PFSK-1 (cell line): ENCODE results near the gene ABCA10.

ENCODE experiments used
- FOXP2 ChIP-seq: optimal IDR thresholded peaks from 2 replicates; pipeline ENCODE3; 2011; ENCODE audit warnings: borderline replicate concordance, control low read depth, inconsistent platforms; ENCODE audit not compliant: insufficient read depth; ENCODE audit errors: extremely low read length, extremely low read depth
- POLR2AphosphoS5 ChIP-seq: IDR thresholded peaks from 2 replicates; pipeline ENCODE4 v1.6.1; 2012; ENCODE audit warnings: low read depth, mild to moderate bottlenecking, control low read depth, low read length, moderate library complexity
- REST ChIP-seq, 2 experiments: IDR thresholded peaks; 2 replicates each; pipeline versions ENCODE4 v1.6.1 to v1.8.0; 2011 to 2012; ENCODE audit warnings: low read depth in 2 of 2, low read length in 2 of 2, control low read depth in 1 of 2, inconsistent platforms in 1 of 2, mild to moderate bottlenecking in 1 of 2, moderate library complexity in 1 of 2; ENCODE audit not compliant: insufficient read depth in 1 of 2
- SIN3A ChIP-seq: IDR thresholded peaks from 2 replicates; pipeline ENCODE4 v1.6.1; 2012; ENCODE audit warnings: mild to moderate bottlenecking, low read length, moderate library complexity, borderline replicate concordance; ENCODE audit not compliant: insufficient read depth
- TAF1 ChIP-seq: IDR thresholded peaks from 2 replicates; pipeline ENCODE4 v1.6.1; 2012; ENCODE audit warnings: low read length, control low read depth, borderline replicate concordance; ENCODE audit not compliant: insufficient read depth

Gene ABCA10

GRCh38 chr17:69227541-69227940 is 1.1 kb downstream of the ABCA10 start:
- TF ChIP-seq FOXP2 (no peak), REST (IDR thresholded peaks at IDR 0.05; ENCODE audit: insufficient read depth in 1 of 2, low read depth in 2 of 2, low read length in 2 of 2) (no peak), POLR2AphosphoS5 (no peak), SIN3A (no peak), TAF1 (no peak)

- no peak for TF ChIP-seq TAF1
- no peak for TF ChIP-seq REST (IDR thresholded peaks at IDR 0.05; ENCODE audit: insufficient read depth in 1 of 2, low read depth in 2 of 2, low read length in 2 of 2)
- no peak for TF ChIP-seq FOXP2
- no peak for TF ChIP-seq SIN3A
- no peak for TF ChIP-seq POLR2AphosphoS5
These were observed 4.8 kb downstream of the ABCA10 start for GRCh38 chr17:69223809-69224208.

- TF ChIP-seq POLR2AphosphoS5 (no peak), REST (IDR thresholded peaks at IDR 0.05; ENCODE audit: insufficient read depth in 1 of 2, low read depth in 2 of 2, low read length in 2 of 2) (no peak), SIN3A (no peak), FOXP2 (no peak), TAF1 (no peak)
These were observed 5.8 kb downstream of the ABCA10 start for GRCh38 chr17:69222707-69223258.

- TF ChIP-seq TAF1, result no peak
These were observed 8.5 kb downstream of the ABCA10 start for GRCh38 chr17:69220098-69220497.

- TF ChIP-seq REST (IDR thresholded peaks at IDR 0.05; ENCODE audit: insufficient read depth in 1 of 2, low read depth in 2 of 2, low read length in 2 of 2), result no peak
- no peak for TF ChIP-seq FOXP2
- TF ChIP-seq TAF1, result no peak
- TF ChIP-seq SIN3A, result no peak
- no peak for TF ChIP-seq POLR2AphosphoS5
These were observed 9.6 kb downstream of the ABCA10 start for GRCh38 chr17:69218986-69219385.
